ENCODE measurements around the gene GNG13.

- TF ChIP-seq CTCF (IDR thresholded peaks at IDR 0.05) (no peak), EP300 (IDR thresholded peaks at IDR 0.05) (no peak)
These were observed 32.7 kb downstream of the GNG13 start for GRCh38 chr16:767743-768235.

Data from ovary (tissue), 3 donors.